GM18498 (cell line): ENCODE results near the gene DNHD1.

Experiments used
- ATAC-seq: cut with Tn5 transposase; IDR thresholded peaks from one replicate; pipeline ENCODE4 v1.9.1; 2021; ENCODE audit warnings: mild to moderate bottlenecking, moderate library complexity; ENCODE audit not compliant: unreplicated experiment

The DNHD1 gene

GRCh38 chr11:6563121-6563619 is 66.1 kb downstream of the DNHD1 start:
- no peak for ATAC-seq

DNA sequence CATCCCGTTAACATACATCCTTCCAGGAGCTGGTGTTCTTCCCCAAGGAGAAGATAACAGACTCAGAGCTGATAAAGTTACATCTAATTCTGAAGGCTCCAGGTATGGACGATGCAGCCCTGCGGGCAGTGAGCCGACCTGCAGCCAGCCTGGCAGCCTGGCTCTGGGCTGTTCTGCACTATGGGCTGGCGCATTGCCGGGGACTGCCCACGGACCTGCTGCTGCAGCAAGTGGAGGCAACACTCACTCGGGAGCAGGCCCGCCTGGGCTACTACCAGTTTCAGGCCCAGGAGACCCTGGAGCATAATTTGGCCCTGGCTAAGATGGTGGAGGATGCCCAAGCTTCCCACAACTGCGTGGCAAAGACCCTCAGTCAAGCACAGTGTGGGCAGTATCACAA is 66.6 kb downstream of the DNHD1 start:
- ATAC-seq, result no peak

GRCh38 chr11:6565325-6565724 is 68.2 kb downstream of the DNHD1 start:
- ATAC-seq, result no peak

GRCh38 chr11:6565988-6566703 is 69.1 kb downstream of the DNHD1 start:
- no peak for ATAC-seq

DNA sequence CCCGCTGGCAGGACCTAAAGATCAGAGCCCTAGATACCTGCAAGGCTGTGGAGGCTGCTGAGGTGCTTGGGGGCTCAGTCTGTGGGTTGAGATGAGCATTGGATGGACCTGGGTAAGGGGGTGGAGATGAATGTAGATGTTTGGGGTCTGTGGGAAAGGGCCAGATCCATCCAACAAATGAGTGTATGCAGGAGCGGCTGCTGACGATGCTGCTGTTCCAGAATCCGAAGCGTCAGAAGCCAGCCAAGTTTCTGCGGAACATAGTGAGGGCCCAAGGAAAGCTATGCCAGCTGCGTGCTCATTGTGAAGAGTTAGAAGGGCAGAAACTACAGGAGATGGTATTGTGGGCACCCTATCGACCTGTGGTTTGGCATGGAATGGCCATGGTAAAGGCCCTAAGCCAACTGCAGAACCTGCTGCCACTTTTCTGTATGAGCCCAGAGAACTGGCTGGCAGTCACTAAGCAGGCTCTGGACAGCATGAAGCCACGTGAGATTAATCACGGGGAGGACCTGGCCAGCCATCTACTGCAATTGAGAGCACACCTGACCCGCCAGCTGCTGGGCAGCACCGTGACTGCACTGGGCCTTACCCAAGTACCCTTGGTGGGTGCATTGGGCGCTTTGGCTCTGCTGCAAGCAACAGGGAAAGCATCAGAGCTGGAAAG is 69.8 kb downstream of the DNHD1 start:
- no peak for ATAC-seq

- ATAC-seq, result no peak
Measured at GRCh38 chr11:6567371-6567745, 70.3 kb downstream of the DNHD1 start.

- no peak for ATAC-seq
Measured at GRCh38 chr11:6568191-6568918, 71.3 kb downstream of the DNHD1 start.

GRCh38 chr11:6569706-6570105 is 72.6 kb downstream of the DNHD1 start:
- ATAC-seq, result no peak

DNA sequence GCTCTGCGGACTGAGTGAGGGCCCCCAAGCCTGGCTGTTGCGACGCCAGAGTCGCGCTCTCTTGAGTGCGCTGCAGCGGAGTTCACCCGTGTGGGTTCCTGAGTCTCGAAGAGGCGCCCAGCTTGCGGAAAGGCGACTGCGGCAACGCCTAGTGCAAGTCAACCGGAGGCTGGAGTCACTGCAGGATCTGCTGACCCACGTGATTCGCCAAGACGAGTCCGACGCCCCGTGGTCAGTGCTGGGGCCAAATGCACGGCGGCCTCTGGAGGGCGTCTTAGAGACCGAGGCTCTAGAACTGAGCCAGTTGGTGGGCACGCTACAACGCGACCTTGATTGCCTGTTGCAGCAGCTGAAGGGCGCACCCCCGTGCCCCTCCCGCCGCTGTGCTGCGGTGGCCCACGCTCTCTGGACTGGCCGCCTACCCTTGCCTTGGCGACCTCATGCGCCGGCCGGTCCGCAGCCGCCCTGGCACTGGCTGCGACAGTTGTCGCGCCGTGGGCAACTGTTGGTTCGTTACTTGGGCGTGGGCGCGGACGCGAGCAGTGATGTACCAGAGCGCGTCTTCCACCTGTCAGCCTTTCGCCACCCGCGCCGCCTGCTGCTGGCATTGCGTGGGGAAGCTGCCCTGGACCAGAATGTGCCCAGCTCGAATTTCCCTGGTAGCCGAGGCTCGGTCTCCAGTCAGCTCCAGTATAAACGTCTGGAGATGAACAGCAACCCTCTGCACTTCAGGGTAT is 73.8 kb downstream of the DNHD1 start:
- no peak for ATAC-seq

- ATAC-seq, result no peak
Measured at GRCh38 chr11:6571434-6572008, 74.4 kb downstream of the DNHD1 start.

DNA sequence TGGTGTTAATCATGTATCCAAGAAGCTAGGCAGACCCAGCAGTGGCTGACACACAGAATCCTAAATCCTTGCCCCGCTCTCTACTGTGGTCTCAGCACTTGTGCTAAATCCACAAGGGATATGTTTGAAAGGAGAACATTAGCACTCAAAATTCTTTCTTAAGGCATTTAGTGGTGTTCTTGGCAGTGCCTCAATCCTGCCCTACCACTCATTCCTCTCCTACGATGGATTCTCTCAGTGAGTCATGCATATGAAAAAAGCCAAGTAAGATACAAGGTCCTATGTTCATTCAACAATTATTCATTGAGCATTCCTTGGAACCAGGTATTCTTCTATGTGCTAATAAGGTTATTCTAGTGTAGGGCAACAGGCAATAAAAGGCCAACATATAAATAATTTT is 75.1 kb downstream of the DNHD1 start:
- no peak for ATAC-seq

DNA sequence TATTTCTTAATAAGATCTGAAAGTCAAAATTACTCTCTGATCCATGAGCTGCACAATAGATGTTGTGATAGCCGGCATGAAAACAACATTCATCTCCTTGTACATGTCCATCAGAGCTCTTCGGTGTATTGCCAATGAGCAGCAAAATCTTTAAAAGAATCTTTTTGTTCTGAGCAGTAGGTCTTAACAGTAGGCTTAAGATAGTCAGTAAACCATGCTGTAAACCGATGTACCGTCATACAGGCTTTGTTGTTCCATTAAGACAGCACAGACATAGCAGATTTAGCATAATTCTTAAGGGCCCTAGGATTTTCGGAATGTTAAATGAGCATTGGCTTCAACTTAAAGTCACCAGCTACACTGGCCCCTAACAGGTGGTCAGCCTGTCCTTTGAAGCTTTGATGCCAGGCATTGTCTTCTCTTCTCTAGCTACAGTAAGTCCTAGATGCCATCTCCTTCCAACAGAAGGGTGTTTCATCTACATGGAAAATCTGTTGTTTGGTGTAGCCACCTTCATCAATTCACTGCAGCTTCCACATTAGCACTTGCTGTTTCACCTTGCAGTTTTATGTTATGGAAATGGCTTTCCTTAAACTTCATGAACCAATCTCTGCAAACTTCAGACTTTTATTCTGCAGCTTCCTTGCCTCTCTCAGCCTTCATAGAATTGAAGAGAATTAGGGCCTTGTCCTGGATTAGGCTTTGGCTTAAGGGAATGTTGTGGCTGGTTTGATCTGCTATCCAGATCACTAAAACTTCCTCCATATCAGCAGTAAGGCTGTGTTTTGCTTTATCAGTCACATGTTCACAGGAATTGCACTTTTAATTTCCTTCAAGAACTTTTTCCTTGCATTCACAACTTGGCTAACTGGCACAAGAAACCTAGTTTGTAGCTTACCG is 78.0 kb downstream of the DNHD1 start:
- ATAC-seq, result no peak

DNA sequence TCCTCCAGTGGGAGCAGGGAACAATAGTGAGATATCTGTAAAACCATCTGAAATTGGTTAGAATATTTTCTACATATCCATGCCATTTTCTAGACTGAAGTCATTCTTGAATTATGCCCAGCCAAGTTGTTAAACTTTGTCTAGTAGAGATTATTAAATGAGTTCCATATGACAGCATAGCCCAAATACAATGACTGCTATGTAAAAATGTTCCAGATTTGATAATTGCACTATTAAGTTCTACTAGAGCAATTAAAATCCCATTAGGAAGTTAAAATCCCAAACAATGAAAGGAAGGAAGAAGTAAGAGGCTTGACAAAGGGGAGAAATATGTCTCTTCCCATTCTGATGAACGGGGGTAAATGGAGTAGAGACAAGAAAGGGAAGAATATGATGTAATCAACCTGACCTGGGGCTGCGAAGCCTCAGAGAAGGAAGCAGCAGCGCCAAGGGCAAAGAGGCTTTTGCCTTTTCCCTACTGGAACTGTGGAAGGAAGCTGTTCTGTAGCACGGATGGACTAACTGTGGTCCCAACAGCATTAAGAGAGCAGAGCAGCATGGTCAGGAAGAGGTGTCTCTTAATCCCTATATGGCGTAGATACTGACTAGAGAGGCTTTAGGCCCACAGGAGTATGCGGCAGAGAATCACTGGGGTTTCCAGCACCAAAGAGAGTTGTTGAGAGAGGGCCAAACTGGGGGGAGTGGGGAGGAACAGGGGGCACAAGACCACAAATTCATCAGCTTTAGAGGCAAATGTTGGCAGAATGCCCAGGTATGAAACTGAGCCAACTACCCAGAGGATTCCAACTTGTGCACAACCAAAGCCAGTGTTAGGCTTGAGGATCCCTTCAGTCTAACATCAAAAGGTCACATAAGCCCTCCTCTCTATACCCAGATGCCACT is 79.6 kb downstream of the DNHD1 start:
- no peak for ATAC-seq

GRCh38 chr11:6578134-6578533 is 81.1 kb downstream of the DNHD1 start:
- ATAC-seq, result no peak

GRCh38 chr11:6579681-6580080 is 82.6 kb downstream of the DNHD1 start:
- ATAC-seq, result no peak

DNA sequence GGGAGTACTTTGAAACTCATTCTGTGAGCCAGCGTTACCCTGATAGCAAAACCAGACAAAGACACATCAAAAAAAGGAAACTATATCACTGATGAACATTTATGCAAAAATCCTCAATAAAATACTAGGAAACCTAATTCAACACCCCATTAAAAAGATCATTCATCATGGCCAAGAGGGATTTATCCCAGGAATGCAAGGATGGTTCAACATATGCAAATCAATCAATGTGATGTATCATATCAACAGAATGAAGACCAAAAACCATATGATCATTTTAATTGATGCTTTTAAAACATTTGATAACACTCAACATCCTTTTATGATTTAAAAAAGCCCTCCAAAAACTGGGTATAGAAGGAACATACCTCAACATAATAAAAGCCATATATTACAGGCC is 86.5 kb downstream of the DNHD1 start:
- no peak for ATAC-seq

GRCh38 chr11:6584528-6584927 is 87.4 kb downstream of the DNHD1 start:
- no peak for ATAC-seq

- no peak for ATAC-seq
Measured at GRCh38 chr11:6586434-6587359, 89.6 kb downstream of the DNHD1 start.
